GM12892 (cell line): ENCODE results near the gene PLEKHG3.
"Not testable (repeated sequence)": the region's sequence is repeated elsewhere in the genome, so short reads cannot be mapped to it uniquely, and the experiment has no call there.

Source experiments
- DNase-seq: peaks from one replicate; pipeline ENCODE4 v3.0.0; 2011; ENCODE audit not compliant: insufficient read length
- FAIRE-seq: peaks from 2 replicates; lab custom pipeline; 2011; peaks lifted over from hg19 to GRCh38; lab: Jason Lieb, UNC
- POLR2A ChIP-seq: IDR thresholded peaks from 2 replicates; pipeline ENCODE4 v1.6.1; 2011; ENCODE audit warnings: low read depth, low read length, control low read depth
- POLR2AphosphoS5 ChIP-seq: IDR thresholded peaks from 2 replicates; pipeline ENCODE4 v1.6.1; 2011; ENCODE audit warnings: low read depth, low read length, control low read depth
- TAF1 ChIP-seq: IDR thresholded peaks from 2 replicates; pipeline ENCODE4 v1.6.1; 2011; ENCODE audit warnings: low read depth, mild to moderate bottlenecking, control low read depth, low read length, borderline replicate concordance

PLEKHG3 gene

DNA sequence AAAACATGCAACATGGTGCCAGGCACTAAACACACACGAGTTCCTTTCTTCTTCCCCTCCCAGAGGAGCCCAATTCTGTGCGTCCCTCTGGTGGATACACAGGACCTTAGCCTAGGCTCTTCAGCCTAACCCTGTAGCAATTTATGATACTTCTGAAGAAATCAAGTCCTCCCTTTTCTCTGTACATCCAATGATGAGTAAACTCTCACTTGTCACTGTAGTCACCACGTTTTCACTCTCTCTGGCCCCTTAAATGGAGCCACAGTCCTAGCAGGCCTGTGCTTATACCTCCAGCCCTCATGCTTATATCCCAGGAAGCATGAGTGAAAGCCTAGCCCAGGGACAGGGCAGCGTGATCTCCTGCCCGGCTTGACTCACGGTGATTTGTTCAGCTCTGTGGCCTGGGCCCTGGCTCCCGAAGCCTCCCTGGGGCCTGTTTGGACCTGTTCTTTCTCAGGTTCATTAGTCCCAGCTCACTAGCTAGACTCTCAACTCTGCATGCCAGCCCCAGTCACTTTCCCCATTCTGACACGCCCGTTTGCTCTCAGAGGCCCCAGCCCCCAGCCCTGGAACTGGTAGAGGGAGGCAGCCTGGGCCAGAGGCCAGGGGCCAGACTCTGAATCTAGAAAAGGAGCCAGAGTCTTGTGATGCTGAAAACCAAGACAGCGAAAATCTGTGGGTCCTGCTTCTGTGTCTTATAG is 24.1 kb upstream of the PLEKHG3 start:
- no peak for TF ChIP-seq TAF1
- no peak for TF ChIP-seq POLR2A
- TF ChIP-seq POLR2AphosphoS5: no peak
- DNase-seq: no peak
- no peak for FAIRE-seq

GRCh38 chr14:64680714-64681065 is 23.5 kb upstream of the PLEKHG3 start:
- FAIRE-seq (no peak), DNase-seq (no peak)
- TF ChIP-seq TAF1 (no peak), POLR2AphosphoS5 (no peak), POLR2A (no peak)

DNA sequence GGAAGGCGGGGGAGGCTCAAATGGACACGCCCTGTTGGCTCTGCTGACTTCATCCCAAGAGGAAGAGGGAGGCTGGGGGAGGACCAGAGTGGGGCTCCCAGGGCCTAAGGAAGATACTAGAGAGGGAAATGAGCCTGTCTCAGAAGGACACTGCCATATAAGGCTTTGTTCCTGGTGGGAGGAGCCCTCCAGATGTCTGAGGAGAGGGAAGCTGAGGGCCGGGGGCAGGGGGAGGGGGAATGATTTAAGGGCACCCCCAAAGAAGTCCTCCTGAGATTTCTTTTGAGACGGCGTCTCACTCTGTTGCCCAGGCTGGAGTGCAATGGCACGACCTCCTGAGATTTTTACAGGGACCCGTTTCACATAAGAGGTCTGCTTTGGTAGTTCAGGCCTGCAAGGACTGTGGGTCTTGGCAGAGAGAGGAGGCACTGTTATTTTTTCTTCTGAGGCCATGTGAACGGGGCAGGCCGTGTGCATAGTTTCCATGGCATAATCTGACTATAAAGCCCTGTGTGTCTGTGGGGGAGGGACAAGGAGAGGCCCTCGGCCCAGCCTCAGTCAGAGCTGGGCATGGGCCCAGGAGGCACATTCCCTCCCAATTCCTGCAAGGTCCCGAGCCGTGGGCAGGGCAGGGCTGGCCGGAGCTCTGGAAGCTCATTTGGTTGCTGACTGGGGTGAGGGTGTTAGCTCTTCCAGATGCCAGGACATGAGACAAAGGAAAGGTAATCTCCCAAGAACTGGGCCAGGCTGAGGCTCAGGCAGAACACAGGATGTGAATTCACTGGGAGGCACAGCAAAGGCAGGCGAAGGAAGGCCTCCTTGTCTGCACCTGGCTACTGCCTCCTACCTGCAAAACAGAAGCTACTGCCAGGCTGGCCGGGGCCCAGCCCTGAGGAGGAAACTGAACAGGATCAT is 22.2 kb upstream of the PLEKHG3 start:
- DNase-seq (no peak), FAIRE-seq (no peak)
- TF ChIP-seq POLR2AphosphoS5: no peak
- no peak for TF ChIP-seq TAF1
- no peak for TF ChIP-seq POLR2A

- DNase-seq (no peak), FAIRE-seq (no peak)
- no peak for TF ChIP-seq POLR2AphosphoS5
- no peak for TF ChIP-seq POLR2A
- no peak for TF ChIP-seq TAF1
These were observed 21.4 kb upstream of the PLEKHG3 start for GRCh38 chr14:64682843-64683242.

- DNase-seq: no peak
- no peak for FAIRE-seq
- TF ChIP-seq POLR2A: no peak
- TF ChIP-seq POLR2AphosphoS5: no peak
- no peak for TF ChIP-seq TAF1
These were observed 21.0 kb upstream of the PLEKHG3 start for GRCh38 chr14:64683264-64683663.

- FAIRE-seq (no peak), DNase-seq (no peak)
- TF ChIP-seq POLR2AphosphoS5: no peak
- no peak for TF ChIP-seq POLR2A
- TF ChIP-seq TAF1: no peak
These were observed 20.1 kb upstream of the PLEKHG3 start for GRCh38 chr14:64684091-64684490.

DNA sequence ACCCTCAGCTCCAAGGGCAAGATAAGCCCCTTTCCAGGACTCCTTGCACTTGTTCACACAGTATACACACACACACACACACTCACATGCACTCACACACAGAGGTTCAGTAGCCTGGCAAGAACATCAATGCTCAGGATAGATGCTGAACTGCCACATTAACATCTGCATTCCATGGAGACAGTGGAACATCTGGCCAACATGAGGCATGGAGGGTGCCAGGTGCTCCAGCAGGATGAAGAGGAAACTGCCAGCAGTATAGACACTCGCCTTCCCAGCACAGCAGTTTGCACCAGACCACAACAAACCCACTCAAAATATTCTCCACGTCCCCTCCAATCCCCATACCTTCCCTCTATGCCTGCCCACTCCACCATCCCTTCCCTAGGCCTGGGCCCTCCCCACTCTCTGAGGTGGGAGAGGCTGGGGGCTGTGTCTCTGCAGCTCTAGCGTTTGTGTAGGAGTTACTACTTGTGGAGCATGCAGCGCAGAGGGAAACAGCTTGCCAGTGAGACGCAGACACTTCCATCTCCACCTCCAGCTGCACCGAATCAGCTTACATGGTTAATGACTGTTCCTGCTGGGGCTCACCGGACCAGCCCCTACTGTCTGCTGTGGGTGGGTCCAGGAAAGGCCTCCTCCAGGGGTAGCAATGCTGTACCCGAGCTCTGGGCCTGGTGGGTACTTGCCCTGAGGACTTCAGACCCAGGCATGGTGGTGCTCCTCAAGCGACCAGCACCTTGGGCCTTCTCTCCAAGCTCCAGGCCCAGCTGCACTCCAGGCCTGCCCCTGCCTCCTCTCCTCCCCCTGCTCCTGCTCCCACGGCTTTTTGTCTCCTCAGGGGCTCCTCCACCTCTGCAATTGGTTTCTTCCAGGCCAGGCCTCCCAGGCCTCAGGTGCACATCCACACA is 18.6 kb upstream of the PLEKHG3 start:
- DNase-seq (no peak), FAIRE-seq (no peak)
- TF ChIP-seq POLR2AphosphoS5 (no peak), POLR2A (no peak), TAF1 (no peak)

DNA sequence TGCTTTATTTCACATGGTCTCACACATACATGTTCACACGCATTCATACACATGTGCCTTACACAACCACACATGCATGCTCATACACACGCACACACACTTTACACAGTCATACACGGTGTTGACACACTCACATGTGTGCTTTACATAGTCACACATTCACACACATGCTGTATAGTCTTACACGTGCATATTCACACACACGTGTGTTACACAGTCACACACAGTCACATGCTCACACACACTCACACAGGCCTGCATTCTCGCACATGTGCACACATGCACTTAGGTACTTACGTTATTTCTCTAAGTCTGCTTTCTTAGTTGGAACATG is 18.0 kb upstream of the PLEKHG3 start:
- FAIRE-seq (no peak), DNase-seq (no peak)
- no peak for TF ChIP-seq POLR2A
- TF ChIP-seq POLR2AphosphoS5: no peak
- TF ChIP-seq TAF1: no peak

DNA sequence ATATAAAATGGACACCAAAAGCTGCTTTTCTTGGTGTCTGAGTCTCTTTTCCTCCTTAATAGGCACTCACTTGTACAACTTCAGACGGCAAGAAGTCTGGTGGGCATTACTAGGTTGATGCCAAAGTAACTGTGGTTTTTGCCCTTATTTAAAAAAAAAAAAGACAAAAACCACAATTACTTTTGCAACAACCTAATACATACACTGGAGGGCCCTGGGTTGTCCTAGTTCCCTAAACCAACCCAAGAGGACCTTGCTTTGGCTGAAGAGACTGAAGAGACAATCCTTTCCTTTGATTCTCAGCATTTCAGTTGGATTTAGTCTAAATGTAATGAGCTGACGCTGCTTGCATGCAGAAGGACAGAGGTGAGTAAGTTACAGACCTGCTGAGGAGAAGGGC is 16.2 kb upstream of the PLEKHG3 start:
- TF ChIP-seq POLR2A (no peak), TAF1 (no peak)
- FAIRE-seq: no peak
- DNase-seq: no peak

GRCh38 chr14:64688811-64689281 is 15.4 kb upstream of the PLEKHG3 start:
- FAIRE-seq (no peak), DNase-seq (no peak)
- TF ChIP-seq POLR2A (no peak), TAF1 (no peak), POLR2AphosphoS5 (no peak)

- no peak for DNase-seq
- TF ChIP-seq POLR2A: no peak
- no peak for TF ChIP-seq POLR2AphosphoS5
- no peak for TF ChIP-seq TAF1
- no peak for FAIRE-seq
These were observed 14.9 kb upstream of the PLEKHG3 start for GRCh38 chr14:64689289-64689688.

- FAIRE-seq, DNase-seq: not testable (repeated sequence)
These were observed 13.6 kb upstream of the PLEKHG3 start for GRCh38 chr14:64690607-64691006.
